Bone marrow (tissue), 2 donors: ENCODE data around the gene TET1.
A peak's percentile ranks its signal among the peaks of the same experiment; 100 is the strongest.
"Not testable (repeated sequence)": the region's sequence is repeated elsewhere in the genome, so short reads cannot be mapped to it uniquely, and the experiment has no call there.

Experiments used
- DNase-seq, 2 donors: peaks; one replicate each; lab custom pipeline; 2025; lab: John Stamatoyannopoulos, UW

Gene TET1

GRCh38 chr10:68560186-68560942 lies at the start of gene TET1:
Gene TET1 (plus strand): TSS chr10:68560337. CDS start chr10:68572339, 12,002 bp downstream.
- DNase-seq: peak in 1 of 2 donors; percentile 55

GRCh38 chr10:68516216-68516615 lies 43.9 kb upstream of the TET1 start:
- not testable (repeated sequence) for DNase-seq

GRCh38 chr10:68516766-68517165 lies 43.4 kb upstream of the TET1 start:
- no peak for DNase-seq

GRCh38 chr10:68517188-68517587 lies 42.9 kb upstream of the TET1 start:
- DNase-seq: no peak

DNA sequence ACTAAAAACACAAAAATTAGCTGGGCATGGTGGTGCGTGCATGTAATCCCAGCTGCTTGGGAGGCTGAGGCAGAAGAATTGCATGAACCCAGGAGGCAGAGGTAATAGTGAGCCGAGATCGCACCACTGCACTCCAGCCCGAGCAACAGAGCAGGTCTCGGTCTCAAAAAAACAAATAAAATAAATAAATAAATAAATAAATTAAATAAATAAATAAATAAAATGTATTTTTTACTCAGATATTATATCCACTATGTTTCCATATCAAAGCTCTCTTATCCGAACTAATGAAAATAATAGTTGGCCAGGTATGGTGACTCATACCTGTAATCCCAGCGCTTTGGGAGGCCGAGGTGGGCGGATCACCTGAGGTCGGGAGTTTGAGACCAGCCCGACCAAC lies 41.5 kb upstream of the TET1 start:
- DNase-seq: not testable (repeated sequence)

- DNase-seq: not testable (repeated sequence)
Observed at GRCh38 chr10:68525490-68526038, 34.6 kb upstream of the TET1 start.

DNA sequence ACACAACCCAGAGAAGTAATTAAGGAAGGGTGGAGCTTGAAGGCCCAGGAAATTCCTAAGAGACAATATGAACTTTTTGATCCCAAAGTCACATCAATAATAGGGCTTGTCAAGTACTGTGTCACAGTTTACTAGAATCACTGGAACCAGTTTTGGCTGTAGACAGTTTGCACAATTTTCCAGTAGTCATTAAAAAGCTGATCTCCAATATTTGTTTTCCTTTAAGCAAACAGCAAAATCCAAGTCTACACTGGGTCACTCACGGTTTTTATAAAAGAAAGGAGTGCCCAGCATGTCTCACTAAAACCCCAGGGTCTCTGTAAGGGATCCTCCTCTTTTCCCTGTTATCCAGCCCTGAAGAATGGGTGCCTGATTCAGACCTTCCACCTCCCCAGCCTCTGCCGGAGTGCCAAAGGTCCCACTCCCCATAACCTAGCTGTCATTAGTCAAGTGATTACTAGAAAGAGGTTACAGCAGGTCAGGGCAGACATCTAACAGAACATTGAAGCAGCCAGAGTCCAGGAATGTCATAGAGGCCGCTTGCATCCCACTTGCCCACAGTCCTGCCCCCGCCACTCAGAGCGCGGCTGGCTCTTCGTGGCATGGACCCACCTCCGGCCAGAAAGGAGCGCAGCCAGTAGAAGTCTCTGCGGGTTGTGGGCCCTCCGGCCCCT lies 33.4 kb upstream of the TET1 start:
- no peak for DNase-seq

DNA sequence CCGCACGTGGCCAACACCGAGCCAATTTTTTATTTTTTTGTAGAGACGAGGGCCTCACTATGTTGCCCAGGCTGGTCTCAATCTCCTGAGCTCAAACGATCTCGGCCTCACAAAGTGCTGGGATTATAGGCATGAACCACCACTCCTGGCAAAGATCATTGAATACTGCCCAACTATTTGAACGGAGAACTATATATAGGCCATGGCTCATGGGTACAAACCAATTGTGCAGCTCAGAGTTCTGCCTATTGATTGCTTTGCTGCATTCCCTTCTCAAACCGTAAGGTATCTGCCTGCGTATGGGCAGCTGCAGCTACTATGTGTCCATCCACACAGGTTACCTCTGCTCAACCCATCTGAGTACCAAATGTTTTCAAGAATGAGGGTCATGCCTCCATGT lies 23.2 kb upstream of the TET1 start:
- DNase-seq: no peak

DNA sequence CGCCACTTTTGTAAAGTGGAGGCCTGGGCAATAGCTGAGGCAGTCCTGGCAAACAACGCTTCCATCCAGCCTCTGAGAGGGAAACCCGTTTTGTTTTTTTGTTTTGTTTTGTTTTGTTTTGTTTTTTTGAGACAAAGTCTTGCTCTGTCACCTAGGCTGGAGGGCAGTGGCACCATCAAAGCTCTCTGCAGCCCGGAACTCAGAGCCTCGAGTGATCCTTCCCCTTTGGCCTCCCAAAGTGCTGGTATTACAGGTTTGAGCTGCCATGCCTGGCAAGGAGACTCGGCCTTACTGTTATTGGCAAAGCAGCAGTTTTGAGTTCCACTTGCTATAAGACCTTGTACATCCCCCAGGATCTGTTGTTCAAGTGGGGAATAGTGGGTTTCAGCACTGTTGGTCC lies 22.3 kb upstream of the TET1 start:
- no peak for DNase-seq

GRCh38 chr10:68543004-68543918 lies 16.9 kb upstream of the TET1 start:
- no peak for DNase-seq

DNA sequence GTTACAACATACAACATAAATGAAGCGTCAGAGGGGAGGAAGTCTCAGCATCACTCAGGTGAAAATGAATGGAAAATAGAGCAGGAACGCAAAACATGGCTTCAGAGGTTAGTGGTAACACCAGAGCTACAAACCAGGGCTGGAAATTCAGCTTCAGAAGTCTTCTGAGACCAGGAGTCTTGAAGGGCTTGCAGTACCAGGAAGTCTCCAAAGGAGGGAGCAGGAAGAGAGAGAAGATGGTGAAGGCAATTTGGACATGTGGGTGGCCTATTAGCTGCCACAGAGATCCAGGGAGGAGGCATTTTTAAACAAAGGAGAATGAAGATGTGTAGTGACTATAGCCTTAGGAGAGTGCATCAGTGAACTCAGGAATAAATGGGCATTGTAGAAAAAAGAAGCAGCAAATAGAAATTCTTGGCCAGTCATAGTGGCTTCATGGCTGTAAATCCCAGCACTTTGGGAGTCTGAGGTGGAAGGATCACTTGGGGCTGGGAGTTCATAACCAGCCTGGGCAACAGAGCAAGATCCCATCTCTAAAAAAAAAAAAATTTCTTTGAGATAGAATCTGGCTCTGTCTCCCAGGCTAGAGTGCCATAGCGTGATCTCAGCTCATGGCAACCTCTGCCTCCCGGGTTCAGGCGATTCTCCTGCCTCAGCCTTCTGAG lies 9.3 kb upstream of the TET1 start:
- peak in 1 of 2 donors; percentile 80 for DNase-seq

DNA sequence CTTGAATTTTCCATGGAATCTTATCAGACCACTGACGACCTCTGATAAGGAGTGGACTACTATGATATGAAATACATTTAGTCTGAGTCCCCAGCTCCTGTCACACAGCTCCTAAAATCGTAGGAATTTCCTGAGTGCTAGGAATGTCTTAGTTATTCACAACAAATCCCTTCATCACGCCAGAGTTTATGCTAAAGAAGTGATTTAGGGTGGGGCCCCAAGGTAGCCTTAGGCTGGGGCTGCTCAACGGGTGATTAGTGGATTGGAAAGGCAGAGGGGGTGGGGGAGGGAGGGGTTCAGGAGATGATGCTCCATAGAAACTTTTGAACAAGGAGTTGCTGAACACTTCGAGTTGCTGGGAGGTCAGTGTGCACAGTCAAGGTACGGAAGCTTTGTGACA lies 7.0 kb upstream of the TET1 start:
- DNase-seq: no peak

- no peak for DNase-seq
Observed at GRCh38 chr10:68553599-68553998, 6.5 kb upstream of the TET1 start.

- no peak for DNase-seq
Observed at GRCh38 chr10:68558478-68558877, 1.7 kb upstream of the TET1 start.

DNA sequence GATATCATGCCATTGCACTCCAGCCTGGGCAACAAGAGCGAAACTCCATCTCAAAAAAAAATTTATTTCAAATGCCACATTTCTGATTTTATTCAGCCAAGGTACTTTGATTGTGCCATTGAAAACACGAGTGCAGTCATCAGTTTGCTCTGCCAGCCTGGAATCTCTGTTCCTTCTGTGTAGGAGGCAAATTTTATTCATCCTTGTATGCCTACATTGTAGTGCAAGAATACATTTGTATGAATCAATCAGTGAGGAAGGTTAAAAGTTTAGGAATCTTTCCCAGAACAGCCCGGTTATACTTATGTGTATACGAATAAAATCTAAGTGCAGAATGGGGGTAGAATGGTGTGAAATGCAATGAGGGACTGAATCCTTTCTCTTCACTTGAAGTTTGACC lies 886 bp upstream of the TET1 start:
- no peak for DNase-seq

DNA sequence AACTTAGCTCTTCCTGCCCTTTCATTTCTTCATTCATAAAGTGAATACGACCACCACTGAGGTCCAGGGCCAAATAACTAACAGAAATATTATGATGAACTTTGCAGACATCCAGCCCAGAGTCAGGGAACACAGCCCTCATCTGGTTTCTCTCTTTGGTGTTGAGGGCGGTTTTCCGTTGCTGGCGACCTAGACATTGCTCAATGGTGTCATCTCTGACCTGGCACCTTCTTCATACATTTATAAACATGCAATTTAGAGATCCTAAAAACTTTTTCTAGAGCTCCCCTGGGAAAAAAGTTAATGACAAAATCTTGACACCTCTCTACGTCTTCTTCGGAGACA lies 324 bp upstream of the TET1 start:
- DNase-seq: no peak

DNA sequence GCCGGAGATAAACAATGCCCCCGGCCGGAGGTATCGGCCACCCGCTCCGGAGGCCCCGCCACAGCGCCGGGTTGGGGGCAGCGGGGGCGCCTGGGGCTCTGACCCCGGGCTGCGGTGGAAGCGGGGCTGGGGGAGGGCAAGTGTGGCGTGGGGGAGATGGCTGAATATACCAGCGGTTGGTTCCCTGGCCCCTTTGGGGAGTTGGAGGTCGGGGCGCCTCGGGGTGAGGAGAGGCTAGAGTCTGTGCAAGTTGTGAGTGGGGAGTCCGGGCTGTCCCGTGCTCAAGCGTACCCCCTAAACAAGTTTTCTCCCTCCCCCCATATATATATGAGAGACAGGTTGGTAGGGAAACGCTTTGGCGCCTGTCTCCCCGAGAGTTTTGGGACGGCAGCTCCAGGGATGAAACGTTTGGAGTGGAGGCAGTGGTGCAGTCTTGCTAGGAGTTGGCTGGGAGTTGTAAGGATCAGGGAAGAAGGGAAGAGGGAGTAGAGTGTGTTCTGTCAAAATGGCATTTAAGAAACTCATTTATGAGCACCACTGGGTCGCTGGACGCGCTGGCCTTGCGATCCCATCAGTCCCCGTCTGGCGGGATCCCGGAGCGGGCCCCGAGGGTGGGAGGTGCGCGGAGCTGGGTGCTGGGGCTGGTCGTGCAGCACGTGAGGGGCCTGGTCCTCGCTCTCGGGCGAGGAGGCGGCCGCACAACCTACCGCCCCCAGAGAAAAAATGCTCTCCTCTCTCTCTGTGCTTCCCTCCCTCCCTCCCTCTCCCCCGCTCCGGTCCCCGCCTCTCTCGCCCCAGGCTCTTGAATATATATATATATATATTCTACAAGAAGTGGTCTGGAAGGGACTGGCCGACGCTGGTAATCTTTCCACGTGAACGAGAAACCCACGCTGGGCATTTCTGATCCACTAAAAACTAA lies 1.1 kb downstream of the TET1 start:
- DNase-seq: no peak

DNA sequence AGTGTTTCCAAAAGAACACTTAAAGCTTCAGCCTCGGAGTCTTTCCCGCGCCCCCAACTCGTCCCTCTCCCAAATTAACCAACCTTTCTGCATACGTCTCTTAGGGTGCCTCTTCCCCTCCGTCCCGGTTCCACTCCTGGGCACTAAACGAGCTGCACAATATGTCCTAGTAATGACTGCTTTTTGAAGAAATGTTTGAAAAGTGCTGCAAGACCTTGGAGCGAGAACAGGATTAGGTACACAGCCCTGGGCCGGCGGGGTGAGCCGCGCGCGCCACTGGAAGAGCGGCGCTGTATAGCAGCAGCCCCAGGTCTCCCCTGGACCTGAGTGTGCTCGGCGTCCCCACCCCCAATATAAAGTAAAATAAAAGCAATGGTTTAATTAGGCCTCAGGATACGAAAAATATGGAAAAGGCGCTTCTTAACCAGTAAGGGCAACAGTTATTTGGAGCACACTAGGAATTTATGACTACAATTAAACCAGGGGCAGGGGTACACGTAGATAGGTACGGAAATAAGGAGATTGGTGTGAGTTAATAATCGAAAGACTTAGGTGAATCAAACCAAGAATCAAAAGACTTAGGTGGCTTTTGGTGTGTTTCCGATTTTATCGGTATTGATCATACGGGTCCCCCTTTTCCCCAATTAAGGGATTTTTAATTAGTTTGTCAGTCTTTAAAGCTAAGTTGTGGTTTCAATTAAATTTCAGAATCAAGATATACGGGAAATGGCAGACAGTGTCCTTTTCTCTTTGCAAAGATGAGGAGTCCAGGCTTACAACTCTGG lies 1.9 kb downstream of the TET1 start:
- no peak for DNase-seq

DNA sequence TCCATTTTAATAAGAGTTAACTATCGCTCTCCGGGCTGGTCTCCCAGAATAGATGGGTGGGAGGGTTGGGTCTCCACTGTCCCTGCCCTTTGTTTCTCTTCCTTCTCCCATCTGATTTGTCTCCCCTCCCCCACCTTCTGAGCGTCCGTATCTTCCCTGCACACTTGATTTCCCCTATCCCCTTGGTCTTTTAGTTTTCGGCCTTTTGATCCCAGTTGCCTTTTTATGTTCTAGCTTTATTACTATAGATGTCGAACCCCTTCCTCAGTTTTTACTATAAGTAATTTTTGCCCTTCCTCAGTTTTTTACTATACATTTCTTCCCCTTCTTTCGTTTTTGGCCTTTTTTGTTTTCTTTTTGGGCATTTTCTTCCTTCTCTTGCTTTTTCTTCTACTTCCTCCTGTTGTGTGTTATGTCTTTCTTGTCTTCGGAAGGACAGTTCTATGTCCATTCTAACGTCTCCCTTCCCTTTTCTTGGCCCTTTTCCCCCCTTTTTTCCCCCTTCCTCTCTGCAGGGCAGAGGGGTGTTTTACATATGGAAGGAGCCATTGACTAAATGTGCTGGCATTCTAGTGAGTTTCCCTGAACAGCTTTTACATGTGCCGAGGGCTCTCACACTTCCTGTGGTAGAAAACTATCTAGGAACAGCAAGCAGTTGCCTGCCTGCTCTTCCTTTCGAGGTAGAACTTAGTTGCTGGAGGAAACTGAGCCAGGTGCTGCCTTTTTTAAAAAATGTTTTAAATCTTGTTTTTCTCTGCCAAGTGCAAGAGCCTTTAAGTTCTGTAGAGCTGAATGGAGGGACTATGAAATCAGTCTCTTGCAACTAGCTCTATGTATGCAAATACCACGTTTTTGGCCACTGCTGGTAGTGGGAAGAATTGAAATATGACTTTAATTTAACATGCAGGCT lies 2.8 kb downstream of the TET1 start:
- DNase-seq: peak in 1 of 2 donors; percentile 14
